Choroid plexus epithelial cell (primary cell): ENCODE data around the gene FBXO48.

Source experiments
- DNase-seq: peaks from one replicate; pipeline ENCODE4 v3.0.0-alpha.2; 2010; ENCODE audit warnings: low read depth
- H3K4me3 ChIP-seq: 2 replicates; pipeline ENCODE4 v1.5.1; 2011; ENCODE audit warnings: low read depth, mild to moderate bottlenecking, control low read depth, low read length, moderate library complexity
- TF ChIP-seq, protein P1 (sequence below): conservative IDR thresholded peaks from 2 replicates; pipeline ENCODE4 v1.5.1; 2011; ENCODE audit warnings: low read depth, mild to moderate bottlenecking, control low read depth, inconsistent platforms, low read length, moderate library complexity

The FBXO48 gene, protein sequence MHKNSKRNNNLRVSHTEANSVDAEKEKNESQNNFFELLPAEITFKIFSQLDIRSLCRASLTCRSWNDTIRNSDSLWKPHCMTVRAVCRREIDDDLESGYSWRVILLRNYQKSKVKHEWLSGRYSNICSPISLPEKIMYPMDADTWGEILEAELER

DNA sequence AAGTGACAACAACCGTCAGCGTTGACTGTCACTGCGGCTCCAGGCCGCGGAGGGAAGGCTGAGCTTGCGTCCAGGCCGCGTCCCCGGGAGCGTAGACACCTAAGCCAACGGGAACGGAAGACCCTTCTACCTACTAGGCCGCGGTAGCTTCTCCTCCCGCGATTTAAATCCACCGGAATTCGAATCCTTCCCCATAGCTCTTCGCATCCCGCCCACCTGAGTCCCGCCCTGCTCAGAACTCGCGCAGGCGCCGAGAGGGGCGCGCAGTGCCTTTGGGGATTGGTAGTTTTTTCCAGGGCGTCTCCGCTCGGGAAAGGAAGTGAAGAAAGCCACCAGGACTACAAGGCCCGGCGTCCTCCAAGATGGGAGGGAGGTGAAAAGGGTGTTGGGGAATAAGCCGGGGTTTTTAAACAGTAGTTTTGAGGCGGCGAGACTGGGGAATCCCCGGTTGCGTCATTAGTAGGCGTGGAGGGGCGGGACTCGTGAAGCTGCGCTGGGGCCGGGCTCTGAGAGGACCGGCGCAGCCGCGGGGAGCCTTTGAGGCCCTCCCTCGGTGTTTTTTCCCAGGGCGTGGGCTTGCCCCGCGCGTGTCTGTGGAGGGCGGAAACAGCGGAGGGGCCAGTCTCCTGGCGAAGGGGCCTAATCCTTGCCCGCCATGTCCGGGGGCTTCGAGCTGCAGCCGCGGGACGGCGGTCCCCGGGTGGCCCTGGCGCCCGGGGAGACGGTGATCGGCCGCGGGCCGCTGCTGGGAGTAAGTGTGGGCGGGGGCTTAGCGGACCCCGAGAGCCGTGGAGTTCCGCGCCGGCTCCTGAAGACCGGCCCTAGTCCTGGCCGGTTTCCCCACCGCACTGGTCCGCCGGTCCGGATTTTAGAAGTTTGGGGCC, at the start of gene FBXO48, which contains the start of gene APLF:
Gene FBXO48 (minus strand): TSS at position 218 of the 884 bp plus-strand sequence. CDS start 2,149 bp downstream, outside the sequence.
Gene APLF (plus strand): TSS at position 509 of the 884 bp plus-strand sequence. CDS start 147 bp downstream, at position 656.
- H3K4me3 ChIP-seq, result peak within 1 kb of the TSS; percentile 86
- peak; percentile 99 for DNase-seq
- TF ChIP-seq, protein P1, sequence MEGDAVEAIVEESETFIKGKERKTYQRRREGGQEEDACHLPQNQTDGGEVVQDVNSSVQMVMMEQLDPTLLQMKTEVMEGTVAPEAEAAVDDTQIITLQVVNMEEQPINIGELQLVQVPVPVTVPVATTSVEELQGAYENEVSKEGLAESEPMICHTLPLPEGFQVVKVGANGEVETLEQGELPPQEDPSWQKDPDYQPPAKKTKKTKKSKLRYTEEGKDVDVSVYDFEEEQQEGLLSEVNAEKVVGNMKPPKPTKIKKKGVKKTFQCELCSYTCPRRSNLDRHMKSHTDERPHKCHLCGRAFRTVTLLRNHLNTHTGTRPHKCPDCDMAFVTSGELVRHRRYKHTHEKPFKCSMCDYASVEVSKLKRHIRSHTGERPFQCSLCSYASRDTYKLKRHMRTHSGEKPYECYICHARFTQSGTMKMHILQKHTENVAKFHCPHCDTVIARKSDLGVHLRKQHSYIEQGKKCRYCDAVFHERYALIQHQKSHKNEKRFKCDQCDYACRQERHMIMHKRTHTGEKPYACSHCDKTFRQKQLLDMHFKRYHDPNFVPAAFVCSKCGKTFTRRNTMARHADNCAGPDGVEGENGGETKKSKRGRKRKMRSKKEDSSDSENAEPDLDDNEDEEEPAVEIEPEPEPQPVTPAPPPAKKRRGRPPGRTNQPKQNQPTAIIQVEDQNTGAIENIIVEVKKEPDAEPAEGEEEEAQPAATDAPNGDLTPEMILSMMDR, result no peak

- H3K4me3 ChIP-seq, result no peak overlapping the region
- TF ChIP-seq, protein P1, result no peak
Observed at GRCh38 chr2:68516051-68516955, 49.2 kb upstream of the FBXO48 start.

GRCh38 chr2:68514316-68514929, 47.3 kb upstream of the FBXO48 start:
- no peak overlapping the region for H3K4me3 ChIP-seq
- no peak for DNase-seq
- TF ChIP-seq, protein P1, result no peak

More at GRCh38 chr2:68516051-68516955, 49.2 kb upstream of the FBXO48 start:
- no peak for DNase-seq

DNA sequence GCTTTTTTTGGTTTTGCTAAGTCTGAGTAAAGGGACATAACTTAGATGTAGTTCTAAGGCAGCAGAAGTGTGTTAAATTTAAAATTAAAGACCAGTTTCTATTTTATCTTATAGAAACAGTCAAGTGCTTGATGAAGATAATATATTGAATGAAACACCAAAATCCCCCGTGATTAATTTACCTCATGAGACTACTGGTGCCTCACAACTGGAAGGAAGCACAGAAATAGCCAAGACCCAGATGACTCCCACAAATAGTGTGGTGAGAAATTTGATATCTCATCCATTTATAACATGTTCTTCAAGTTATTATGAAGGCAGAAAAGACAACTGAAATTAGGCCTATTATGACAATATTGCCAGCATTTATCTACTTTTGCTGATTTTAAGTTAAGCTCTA, 45.9 kb upstream of the FBXO48 start:
- TF ChIP-seq, protein P1, result no peak
- no peak overlapping the region for H3K4me3 ChIP-seq
- DNase-seq, result no peak

DNA sequence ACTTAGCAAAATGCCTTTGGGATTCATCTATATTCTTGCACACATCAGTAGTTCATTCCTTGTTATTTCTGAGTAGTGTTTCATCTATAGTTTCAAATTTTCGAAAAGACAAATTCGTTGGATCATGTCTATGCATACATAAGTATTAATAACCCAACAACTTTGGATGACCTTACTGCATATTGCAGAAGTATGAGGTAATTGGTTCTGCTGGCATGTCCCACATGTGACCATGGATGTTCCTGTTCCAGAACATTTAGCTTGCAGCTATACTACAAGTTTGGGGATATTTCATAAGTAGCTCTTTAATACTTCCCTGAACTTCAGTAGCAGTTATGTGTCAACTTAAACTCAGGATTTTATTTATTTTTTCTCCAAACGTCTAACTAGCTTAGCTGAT, 45.2 kb upstream of the FBXO48 start:
- TF ChIP-seq, protein P1, result no peak
- no peak overlapping the region for H3K4me3 ChIP-seq
- no peak for DNase-seq

- TF ChIP-seq, protein P1, result no peak
- no peak overlapping the region for H3K4me3 ChIP-seq
- no peak for DNase-seq
Observed at GRCh38 chr2:68506170-68506569, 39.1 kb upstream of the FBXO48 start.
